Stomach smooth muscle (tissue), 2 donors: Measurements from ENCODE around the gene ISG20.

Experiments
- H3K27ac ChIP-seq: one replicate; pipeline ENCODE4 v1.7.0; 2013; ENCODE audit warnings: mild to moderate bottlenecking, low read length, inconsistent platforms
- H3K27me3 ChIP-seq, 2 donors: one replicate each; pipeline ENCODE4 v1.7.0; 2013; ENCODE audit warnings: low read length in 2 of 2; ENCODE audit not compliant: insufficient read depth in 2 of 2, control insufficient read depth in 1 of 2
- H3K36me3 ChIP-seq, 2 donors: one replicate each; pipeline ENCODE4 v1.7.0; 2013; ENCODE audit warnings: low read length in 2 of 2; ENCODE audit not compliant: control insufficient read depth in 2 of 2, insufficient read depth in 2 of 2
- H3K4me1 ChIP-seq: one replicate; pipeline ENCODE4 v1.7.0; 2013; ENCODE audit warnings: low read length; ENCODE audit not compliant: control insufficient read depth, insufficient read depth
- H3K4me3 ChIP-seq, 2 donors: one replicate each; pipeline ENCODE4 v1.7.0; 2013; ENCODE audit warnings: low read length in 2 of 2
- H3K9ac ChIP-seq, 2 donors: one replicate each; pipeline ENCODE4 v1.7.0; 2013; ENCODE audit warnings: low read length in 2 of 2, mild to moderate bottlenecking in 1 of 2
- H3K9me3 ChIP-seq, 2 donors: one replicate each; pipeline ENCODE4 v1.7.0; 2013; ENCODE audit warnings: low read length in 2 of 2; ENCODE audit not compliant: control insufficient read depth in 2 of 2
- donor health status: healthy.
- donor health status: Pancreatic carcinoma.

Gene ISG20

DNA sequence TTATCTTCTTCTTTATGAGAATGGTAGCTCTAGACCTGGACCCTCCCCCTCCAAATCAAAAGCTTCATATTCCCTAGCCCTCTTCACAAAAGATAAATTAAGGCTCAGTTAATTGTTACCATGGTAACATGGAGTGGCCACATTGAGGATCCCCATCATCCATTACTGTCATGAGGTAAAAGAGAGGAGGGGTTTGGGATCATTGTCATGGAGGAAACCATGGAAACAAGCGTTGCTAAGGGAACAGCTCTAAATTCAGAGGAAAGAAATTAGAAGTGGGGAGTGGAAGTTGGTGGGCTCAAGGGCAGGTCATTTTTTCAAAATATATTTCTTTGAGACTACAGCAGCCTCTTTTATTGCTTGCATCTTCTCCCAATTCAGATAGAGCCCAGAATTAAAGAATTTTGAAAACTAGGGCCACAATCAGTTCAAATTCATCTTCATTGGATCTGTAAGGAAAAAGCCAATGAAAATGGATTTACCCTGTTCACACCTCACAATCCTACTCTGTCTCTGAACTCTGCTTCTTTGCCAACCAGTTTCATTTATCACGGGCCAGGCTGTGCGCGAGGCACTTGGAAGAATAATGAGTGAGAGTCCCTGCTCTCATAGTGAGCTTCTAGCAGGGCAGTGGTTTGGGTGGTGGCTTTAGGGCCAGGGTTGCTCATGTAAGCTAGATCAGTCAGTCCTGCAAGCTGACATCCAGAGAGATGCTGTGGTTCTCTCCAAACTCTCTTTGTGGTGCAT is 29.3 kb upstream of the ISG20 start:
- Histone ChIP-seq H3K9ac (no peak overlapping the region), H3K27me3 (peaks cover 36 to 44% of the 10 kb centered on the region in 2 donors)

DNA sequence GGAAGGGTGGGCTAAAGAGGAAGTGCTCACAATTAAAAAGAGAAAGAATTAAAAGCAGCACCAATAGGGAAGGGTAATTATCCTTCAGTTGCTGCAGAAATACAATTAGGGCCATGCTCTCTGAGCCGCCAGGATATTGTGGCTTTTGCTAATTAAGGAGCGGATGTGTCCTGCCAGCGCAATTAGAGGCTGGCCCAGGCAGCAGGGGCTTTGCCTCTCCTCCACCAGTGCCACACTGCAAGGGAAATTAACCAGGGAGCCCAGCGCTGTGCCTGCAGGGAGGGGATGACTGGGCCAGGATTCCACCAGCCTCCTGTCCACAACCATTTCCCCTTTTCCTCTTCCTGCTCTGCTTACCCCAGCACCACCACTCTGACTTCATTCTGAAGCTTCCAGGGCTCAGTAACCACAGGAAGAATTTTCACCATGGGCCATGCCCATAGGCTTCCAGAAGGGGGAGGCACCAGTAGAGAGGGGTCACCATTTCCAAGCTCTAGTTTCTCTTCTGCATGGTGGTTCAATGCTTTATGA is 28.1 kb upstream of the ISG20 start:
- Histone ChIP-seq H3K4me3 (no peak overlapping the region), H3K27me3 (peaks cover 26 to 34% of the 10 kb centered on the region in 2 donors), H3K36me3 (no peaks in the 10 kb centered on the region), H3K27ac (no peak overlapping the region), H3K4me1 (peaks cover 2% of the 10 kb centered on the region), H3K9me3 (no peaks in the 10 kb centered on the region), H3K9ac (no peak overlapping the region)

More for the DNA sequence above, 29.3 kb upstream of the ISG20 start:
- Histone ChIP-seq H3K4me3 (no peak overlapping the region), H3K9me3 (no peaks in the 10 kb centered on the region), H3K27ac (no peak overlapping the region), H3K4me1 (peaks cover 15% of the 10 kb centered on the region), H3K36me3 (no peaks in the 10 kb centered on the region)

DNA sequence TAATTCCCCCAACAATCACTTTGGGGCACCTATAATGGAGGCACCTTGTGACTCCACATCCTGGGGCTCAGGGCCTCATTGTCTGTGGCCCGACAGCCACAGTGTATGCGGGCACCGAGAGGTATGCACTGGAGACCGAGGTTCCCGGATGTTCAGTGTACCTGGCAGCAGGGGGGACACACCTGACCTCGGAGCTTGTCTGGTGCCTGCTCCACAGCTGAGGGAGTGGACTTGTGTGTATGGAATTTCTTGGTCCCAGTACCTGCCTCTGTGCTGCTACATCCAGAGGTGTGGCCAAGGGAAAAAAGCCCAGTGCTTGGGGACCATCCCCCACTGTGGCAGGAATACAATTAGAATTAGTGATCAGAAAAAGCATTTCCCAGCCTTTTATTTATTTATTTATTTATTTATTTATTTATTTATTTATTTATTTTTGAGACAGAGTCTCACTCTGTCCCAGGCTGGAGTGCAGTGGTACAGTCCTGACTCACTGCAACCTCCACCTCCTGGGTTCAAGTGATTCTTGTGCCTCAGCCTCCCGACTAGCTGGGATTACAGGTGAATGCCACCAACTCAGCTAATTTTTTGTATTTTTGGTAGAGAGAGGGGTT is 26.5 kb upstream of the ISG20 start:
- Histone ChIP-seq H3K36me3 (no peaks in the 10 kb centered on the region), H3K27ac (no peak overlapping the region), H3K9me3 (no peaks in the 10 kb centered on the region), H3K9ac (no peak overlapping the region), H3K4me1 (no peaks in the 10 kb centered on the region), H3K4me3 (no peak overlapping the region), H3K27me3 (peaks cover 11 to 18% of the 10 kb centered on the region in 2 donors)

DNA sequence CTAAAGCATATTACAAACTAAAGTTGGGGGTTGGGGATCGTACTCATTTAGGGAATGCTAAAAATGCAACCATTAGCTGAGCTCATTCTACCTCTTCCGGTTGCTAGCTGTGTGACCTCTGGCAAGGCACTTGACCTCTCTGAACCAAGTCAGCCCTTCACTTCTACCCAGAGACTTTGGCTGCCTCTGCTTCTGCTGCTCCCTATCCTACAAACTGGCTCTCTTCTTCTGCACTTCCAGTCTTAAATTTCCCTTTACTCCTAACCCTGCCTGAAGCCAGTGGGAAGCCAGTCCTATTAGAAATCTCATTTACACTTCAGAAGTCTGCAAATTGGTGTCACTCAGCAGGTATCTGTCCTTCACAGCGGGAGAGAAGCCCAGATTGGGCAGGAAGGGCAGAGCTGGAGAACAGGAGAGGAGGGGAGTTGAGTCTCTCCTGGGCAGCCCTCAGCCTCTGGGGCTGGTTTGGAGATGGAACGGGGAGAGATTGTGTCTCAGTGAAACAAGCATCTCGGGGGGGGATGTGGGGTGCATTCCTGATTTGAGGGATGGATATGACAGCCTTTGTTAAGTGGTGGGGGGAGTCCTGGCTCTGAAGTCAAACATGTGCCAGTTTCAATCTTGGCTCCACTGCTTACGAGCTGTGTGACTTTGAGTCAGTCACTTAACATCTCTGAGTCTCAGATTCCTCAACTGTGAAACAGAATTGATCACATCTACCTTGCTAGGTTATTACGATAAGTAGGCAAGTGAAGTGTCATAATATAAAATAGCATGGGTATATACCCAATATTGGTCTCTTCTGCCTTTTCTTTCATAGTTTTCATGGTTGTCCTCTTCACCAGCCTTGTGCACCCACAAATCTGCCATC is 25.5 kb upstream of the ISG20 start:
- no peaks in the 10 kb centered on the region for H3K9me3 ChIP-seq
- no peaks in the 10 kb centered on the region for H3K4me1 ChIP-seq
- peaks cover 4 to 13% of the 10 kb centered on the region in 2 donors for H3K27me3 ChIP-seq

DNA sequence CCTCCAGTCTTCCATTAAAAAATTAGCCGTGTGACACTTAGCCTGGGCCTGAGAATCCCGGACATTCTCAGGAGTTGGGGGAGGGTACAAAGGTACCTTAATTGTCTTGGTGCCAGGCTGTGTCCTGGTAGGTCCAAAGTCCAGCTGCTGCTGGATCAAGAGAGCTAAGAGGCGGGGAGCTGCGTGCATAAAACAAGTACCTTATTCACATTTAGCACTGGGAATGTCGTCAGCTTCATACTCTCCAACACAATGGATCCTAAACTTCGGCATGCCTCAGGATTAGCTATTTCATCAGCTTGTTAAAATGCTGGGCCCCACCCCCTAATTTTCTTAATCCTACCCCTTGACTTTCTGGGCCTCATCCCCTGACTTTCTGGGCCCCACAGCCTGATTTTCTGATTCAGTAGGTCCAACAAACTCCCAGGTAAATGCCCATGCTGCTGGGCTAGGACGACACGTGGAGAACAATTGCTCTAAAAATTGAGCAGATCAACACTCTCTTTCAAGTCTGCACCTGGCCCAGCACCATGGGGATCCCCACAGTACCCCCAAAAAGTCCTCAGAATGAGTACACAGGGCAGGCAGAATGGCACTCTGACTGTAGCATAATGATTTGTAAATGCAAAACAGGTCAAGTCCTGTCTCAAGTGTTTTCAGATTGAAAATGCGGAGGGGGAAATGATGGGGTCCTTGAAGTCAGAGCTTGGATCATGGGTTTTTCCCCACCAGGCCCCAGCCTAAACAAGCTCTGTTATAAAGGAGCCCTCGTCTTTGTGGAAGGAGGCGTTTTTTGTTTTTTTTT is 23.3 kb upstream of the ISG20 start:
- Histone ChIP-seq H3K9ac (no peak overlapping the region), H3K4me3 (no peak overlapping the region), H3K36me3 (no peaks in the 10 kb centered on the region), H3K27me3 (peaks cover 2 to 9% of the 10 kb centered on the region in 2 donors), H3K9me3 (no peaks in the 10 kb centered on the region), H3K27ac (no peak overlapping the region), H3K4me1 (peaks cover 1% of the 10 kb centered on the region)

More for the DNA sequence above, 25.5 kb upstream of the ISG20 start:
- Histone ChIP-seq H3K9ac (no peak overlapping the region), H3K27ac (no peak overlapping the region), H3K36me3 (no peaks in the 10 kb centered on the region), H3K4me3 (no peak overlapping the region)

DNA sequence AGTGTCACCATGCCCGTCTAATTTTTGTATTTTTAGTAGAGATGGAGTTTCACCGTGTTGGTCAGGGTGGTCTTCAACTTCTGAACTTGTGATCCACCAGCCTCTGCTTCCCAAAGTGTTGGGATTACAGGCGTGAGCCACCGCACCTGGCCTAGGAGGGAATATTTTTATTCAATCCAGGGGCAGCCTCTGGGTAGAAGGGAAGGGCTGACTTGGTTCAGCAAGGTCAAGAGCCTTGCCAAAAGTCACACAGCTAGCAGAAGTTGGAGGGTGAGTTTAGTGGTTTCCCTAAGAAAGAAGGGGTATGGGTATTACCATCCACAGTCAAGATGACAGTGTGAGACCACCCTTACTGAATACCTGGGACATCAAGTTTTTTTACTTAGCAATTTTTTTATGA is 22.6 kb upstream of the ISG20 start:
- peaks cover 8% of the 10 kb centered on the region for H3K4me1 ChIP-seq
- H3K27ac ChIP-seq = no peak overlapping the region
- H3K36me3 ChIP-seq = no peaks in the 10 kb centered on the region
- no peak overlapping the region for H3K4me3 ChIP-seq
- peaks cover 2 to 9% of the 10 kb centered on the region in 2 donors for H3K27me3 ChIP-seq
- H3K9ac ChIP-seq = no peak overlapping the region
- H3K9me3 ChIP-seq = no peaks in the 10 kb centered on the region

DNA sequence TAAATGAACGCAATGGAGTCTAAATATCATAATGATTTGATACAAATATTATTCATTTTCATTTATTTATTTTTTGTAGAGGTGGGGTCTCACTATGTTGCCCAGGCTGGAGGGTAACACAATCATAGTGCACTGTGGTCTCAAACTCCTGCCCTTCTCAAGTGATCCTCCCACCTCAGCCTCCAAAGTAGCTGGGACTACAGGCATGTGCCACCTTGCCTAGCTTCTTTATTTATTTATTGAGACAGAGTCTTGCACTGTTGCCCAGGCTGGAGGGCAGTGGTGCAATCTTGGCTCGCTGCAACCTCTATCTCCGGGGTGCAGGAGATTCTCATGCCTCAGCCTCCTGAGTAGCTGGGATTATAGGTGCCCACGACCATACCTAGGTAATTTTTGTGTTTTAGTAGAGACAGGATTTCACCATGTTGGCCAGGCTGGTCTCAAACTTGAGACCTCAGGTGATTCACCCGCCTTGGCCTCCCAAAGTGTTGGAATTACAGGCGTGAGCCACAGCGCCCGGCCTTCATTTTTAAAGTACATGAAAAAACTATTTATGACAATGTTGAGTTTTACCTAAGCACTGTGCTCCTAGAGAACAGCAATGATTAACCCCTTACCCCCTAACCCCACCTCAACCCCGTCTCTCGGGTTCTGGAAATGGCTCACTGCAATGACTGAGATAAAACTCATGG is 21.6 kb upstream of the ISG20 start:
- peaks cover 14% of the 10 kb centered on the region for H3K4me1 ChIP-seq

DNA sequence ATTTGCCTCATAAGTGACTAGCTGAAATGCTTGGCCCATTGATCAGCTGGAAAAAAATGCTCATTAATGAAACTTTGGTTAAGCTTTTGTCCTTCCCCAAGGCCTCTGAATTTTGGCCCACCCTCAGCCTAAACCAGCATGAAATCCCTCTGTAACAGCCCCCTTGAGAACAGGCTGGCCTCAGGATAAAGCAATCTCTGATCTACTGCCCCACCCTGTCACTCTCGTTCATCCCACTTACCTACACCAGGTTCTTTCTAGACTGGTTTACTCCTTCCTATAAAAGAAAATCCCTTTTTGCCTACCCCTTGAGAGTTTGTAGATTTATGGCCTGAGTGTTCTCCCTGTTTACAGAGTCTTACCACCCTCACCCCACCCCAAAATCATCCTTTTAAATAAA is 21.0 kb upstream of the ISG20 start:
- Histone ChIP-seq H3K36me3 (no peaks in the 10 kb centered on the region), H3K27me3 (peaks cover 2 to 6% of the 10 kb centered on the region in 2 donors), H3K27ac (no peak overlapping the region), H3K9me3 (no peaks in the 10 kb centered on the region), H3K4me1 (peaks cover 20% of the 10 kb centered on the region), H3K9ac (no peak overlapping the region), H3K4me3 (no peak overlapping the region)

More for the DNA sequence above, 21.6 kb upstream of the ISG20 start:
- no peak overlapping the region for H3K4me3 ChIP-seq
- no peak overlapping the region for H3K27ac ChIP-seq
- H3K9ac ChIP-seq = no peak overlapping the region
- H3K9me3 ChIP-seq = no peaks in the 10 kb centered on the region
- H3K27me3 ChIP-seq = peaks cover 2 to 7% of the 10 kb centered on the region in 2 donors
- no peaks in the 10 kb centered on the region for H3K36me3 ChIP-seq

DNA sequence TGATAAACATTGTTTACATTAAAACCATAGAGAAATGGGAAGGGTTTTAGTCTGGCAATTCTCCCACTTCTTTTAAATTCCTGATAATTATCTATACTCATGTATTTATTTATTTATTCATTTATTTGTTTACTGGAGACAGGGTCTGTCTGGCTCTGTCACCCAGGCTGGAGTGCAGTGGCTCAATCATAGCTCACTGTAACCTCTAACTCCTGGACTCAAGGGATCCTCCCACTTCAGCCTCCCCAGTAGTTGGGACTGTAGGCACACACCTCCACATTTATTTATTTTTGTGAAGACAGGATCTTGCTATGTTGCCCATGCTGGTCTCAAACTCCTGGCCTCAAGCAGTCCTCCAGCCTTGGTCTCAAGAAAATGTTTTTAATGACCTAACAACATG is 20.1 kb upstream of the ISG20 start:
- no peak overlapping the region for H3K27ac ChIP-seq
- H3K9me3 ChIP-seq = no peaks in the 10 kb centered on the region
- peaks cover 2 to 5% of the 10 kb centered on the region in 2 donors for H3K27me3 ChIP-seq
- no peaks in the 10 kb centered on the region for H3K36me3 ChIP-seq
- peaks cover 28% of the 10 kb centered on the region for H3K4me1 ChIP-seq
- H3K9ac ChIP-seq = no peak overlapping the region
- H3K4me3 ChIP-seq = no peak overlapping the region
